ENCODE results near the gene RLF. TPM values are rescaled to one million over a fixed set of nuclear protein-coding genes. Genes with fewer than 3 reads are reported as not detected.

RLF gene
- total RNA-seq, 4 donors from 2014 or later = 13.7 to 27.7 (median 21.7) TPM

DNA sequence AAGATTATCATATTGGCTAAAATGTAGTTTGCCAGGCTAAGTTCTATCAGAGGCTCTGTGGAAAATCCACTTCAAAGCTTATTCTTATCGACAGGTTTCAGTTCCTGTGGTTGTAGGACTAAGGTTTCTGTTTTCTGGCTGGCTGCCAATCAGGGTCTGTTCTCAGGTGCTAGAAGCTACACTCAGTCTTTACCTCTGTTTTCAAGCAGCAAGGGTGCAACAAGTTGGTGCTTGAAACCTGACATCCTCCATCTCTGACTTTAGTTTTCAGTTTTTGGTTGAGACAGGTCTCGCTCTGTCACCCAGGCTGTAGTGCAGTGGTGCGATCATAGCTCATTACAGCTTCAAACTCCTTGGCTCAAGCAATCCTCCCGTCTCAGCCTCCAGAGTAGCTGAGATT lies 71.3 kb downstream of the RLF start:
- DNase-seq (ENCODE audit: low spot score) = no peak
- ATAC-seq (ENCODE audit: low FRiP score) = no peak
- TF ChIP-seq, protein P1, sequence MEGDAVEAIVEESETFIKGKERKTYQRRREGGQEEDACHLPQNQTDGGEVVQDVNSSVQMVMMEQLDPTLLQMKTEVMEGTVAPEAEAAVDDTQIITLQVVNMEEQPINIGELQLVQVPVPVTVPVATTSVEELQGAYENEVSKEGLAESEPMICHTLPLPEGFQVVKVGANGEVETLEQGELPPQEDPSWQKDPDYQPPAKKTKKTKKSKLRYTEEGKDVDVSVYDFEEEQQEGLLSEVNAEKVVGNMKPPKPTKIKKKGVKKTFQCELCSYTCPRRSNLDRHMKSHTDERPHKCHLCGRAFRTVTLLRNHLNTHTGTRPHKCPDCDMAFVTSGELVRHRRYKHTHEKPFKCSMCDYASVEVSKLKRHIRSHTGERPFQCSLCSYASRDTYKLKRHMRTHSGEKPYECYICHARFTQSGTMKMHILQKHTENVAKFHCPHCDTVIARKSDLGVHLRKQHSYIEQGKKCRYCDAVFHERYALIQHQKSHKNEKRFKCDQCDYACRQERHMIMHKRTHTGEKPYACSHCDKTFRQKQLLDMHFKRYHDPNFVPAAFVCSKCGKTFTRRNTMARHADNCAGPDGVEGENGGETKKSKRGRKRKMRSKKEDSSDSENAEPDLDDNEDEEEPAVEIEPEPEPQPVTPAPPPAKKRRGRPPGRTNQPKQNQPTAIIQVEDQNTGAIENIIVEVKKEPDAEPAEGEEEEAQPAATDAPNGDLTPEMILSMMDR (IDR thresholded peaks at IDR 0.05) = no peak

DNA sequence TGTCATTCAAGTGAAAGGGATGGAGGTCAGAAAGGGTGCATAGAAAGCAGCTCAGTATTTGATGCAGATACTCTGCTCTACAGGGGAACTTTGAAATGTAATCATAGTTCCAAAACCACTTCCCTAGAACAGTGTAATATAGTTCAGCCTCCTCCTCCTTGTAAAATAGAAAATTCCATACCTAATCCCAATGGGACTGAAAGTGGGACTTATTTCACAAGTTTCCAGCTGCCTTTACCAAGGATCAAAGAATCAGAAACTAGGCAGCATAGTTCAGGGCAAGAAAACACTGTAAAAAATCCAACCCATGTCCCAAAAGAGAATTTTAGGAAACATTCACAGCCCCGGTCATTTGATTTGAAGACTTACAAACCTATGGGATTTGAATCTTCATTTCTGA lies 78.4 kb downstream of the RLF start:
- TF ChIP-seq, protein P1 (IDR thresholded peaks at IDR 0.05) = no peak
- DNase-seq (ENCODE audit: low spot score) = no peak
- no peak for ATAC-seq (ENCODE audit: low FRiP score)

- DNase-seq (ENCODE audit: low spot score) = no peak
- no peak for ATAC-seq (ENCODE audit: low FRiP score)
- TF ChIP-seq, protein P1 (IDR thresholded peaks at IDR 0.05) = no peak
These were observed 79.2 kb downstream of the RLF start for GRCh38 chr1:40240390-40240789.

GRCh38 chr1:40241362-40241761 lies 80.2 kb downstream of the RLF start:
- no peak for DNase-seq (ENCODE audit: low spot score)
- no peak for ATAC-seq (ENCODE audit: low FRiP score)
- TF ChIP-seq, protein P1 (IDR thresholded peaks at IDR 0.05) = no peak

GRCh38 chr1:40243351-40243750 lies 82.2 kb downstream of the RLF start:
- ATAC-seq (ENCODE audit: low FRiP score) (no peak), DNase-seq (ENCODE audit: low spot score) (no peak)
- TF ChIP-seq, protein P1 (IDR thresholded peaks at IDR 0.05) = no peak

- no peak for ATAC-seq (ENCODE audit: low FRiP score)
- DNase-seq (ENCODE audit: low spot score) = no peak
- TF ChIP-seq, protein P1 (IDR thresholded peaks at IDR 0.05) = no peak
These were observed 83.1 kb downstream of the RLF start for GRCh38 chr1:40244138-40244744.

DNA sequence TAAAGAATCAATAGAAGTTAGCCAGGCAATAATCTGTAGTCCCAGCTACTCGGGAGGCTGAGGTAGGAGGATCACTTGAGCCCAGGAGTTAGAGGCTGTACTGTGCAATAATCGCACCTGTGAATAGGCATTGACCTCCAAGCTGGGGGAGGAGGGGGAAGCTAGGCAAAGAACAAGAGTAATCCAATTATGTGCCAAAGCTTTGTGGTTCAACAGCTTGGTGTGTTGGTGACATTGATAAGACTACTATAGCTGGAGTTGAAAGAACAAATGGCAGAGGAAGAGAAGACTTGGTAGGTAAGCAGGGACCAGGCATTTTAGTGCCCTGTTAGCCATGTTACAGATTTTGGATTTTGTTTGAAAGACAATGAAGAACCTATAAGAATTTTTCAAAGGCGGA lies 84.5 kb downstream of the RLF start:
- DNase-seq (ENCODE audit: low spot score) (no peak), ATAC-seq (ENCODE audit: low FRiP score) (no peak)
- TF ChIP-seq, protein P1 (IDR thresholded peaks at IDR 0.05) = no peak

Measured in omental fat pad (tissue), 4 donors.